H1 (cell line): ENCODE data around the gene NOS1AP. TPM values are rescaled to one million over a fixed set of nuclear protein-coding genes. Genes with fewer than 3 reads are reported as not detected.

ENCODE experiments used
- CTCF ChIA-PET: fragments of 300-600 bp; sonication (Branson Sonifier 250); formaldehyde crosslinking; loops from one replicate; lab custom pipeline; 2021; ENCODE audit not compliant: partially characterized antibody; lab: Charles Lee
- POLR2A ChIA-PET: fragments of 300-600 bp; sonication (Branson Sonifier 250); formaldehyde crosslinking; loops from one replicate; lab custom pipeline; 2021; ENCODE audit warnings: inconsistent platforms; ENCODE audit not compliant: partially characterized antibody; lab: Charles Lee
- DNase-seq, 2 experiments: peaks; one replicate each; pipeline versions ENCODE4 v3.0.0 to v3.0.0-alpha.2; 2010 to 2022; ENCODE audit warnings: low spot score in 2 of 2, low read depth in 1 of 2, mixed read lengths in 1 of 2
- FAIRE-seq: peaks from 2 replicates; lab custom pipeline; 2011; peaks lifted over from hg19 to GRCh38; lab: Jason Lieb, UNC
- H2AFZ ChIP-seq: 2 replicates; pipeline ENCODE4 v1.8.1; 2012; ENCODE audit warnings: low read length, inconsistent platforms
- H2AK5ac ChIP-seq: 2 replicates; pipeline ENCODE4 v1.6.1; 2013; ENCODE audit warnings: low read depth, low read length
- H2BK120ac ChIP-seq: replicated peaks from 2 replicates; pipeline ENCODE3; 2013; ENCODE audit warnings: low read depth, low read length, inconsistent platforms
- H2BK12ac ChIP-seq: 2 replicates; pipeline ENCODE4 v1.6.1; 2013; ENCODE audit warnings: low read depth, low read length
- H2BK15ac ChIP-seq: 2 replicates; pipeline ENCODE4 v1.6.1; 2013; ENCODE audit warnings: low read length
- H2BK20ac ChIP-seq: 2 replicates; pipeline ENCODE4 v1.6.1; 2013; ENCODE audit warnings: low read length
- H2BK5ac ChIP-seq: 2 replicates; pipeline ENCODE4 v1.6.1; 2013; ENCODE audit warnings: low read depth, low read length
- H3K14ac ChIP-seq: 2 replicates; pipeline ENCODE4 v1.6.1; 2013; ENCODE audit warnings: inconsistent platforms; ENCODE audit not compliant: insufficient read length
- H3K18ac ChIP-seq: 2 replicates; pipeline ENCODE4 v1.6.1; 2013; ENCODE audit warnings: low read length; ENCODE audit errors: extremely low read depth
- H3K23ac ChIP-seq: 2 replicates; pipeline ENCODE4 v1.6.1; 2013; ENCODE audit warnings: inconsistent platforms; ENCODE audit not compliant: insufficient read length
- H3K23me2 ChIP-seq: 2 replicates; pipeline ENCODE4 v1.6.1; 2013; ENCODE audit warnings: low read depth, low read length
- H3K27ac ChIP-seq: 2 replicates; pipeline ENCODE4 v1.6.1; 2011; ENCODE audit warnings: low read depth, low read length, inconsistent platforms
- H3K27me3 ChIP-seq, 4 experiments: replicated peaks in 1 of 4; 1 replicate in 1 of 4; 2 replicates in 3 of 4; pipeline versions ENCODE4 v1.6.1 to v1.8.1; 2011 to 2013; ENCODE audit warnings: low read length in 3 of 4, mild to moderate bottlenecking in 3 of 4, inconsistent platforms in 2 of 4, mixed read lengths in 2 of 4, moderate library complexity in 1 of 4; ENCODE audit not compliant: control insufficient read depth in 3 of 4, insufficient read depth in 3 of 4; ENCODE audit errors: extremely low read depth in 1 of 4
- H3K36me3 ChIP-seq, 4 experiments: 2 replicates each; pipeline versions ENCODE4 v1.6.1 to v1.8.1; 2011 to 2013; ENCODE audit warnings: mild to moderate bottlenecking in 4 of 4, low read length in 3 of 4, moderate library complexity in 2 of 4, control low read depth in 1 of 4, inconsistent platforms in 1 of 4; ENCODE audit not compliant: insufficient read depth in 4 of 4, control insufficient read depth in 2 of 4
- H3K4ac ChIP-seq: replicated peaks from 2 replicates; pipeline ENCODE3; 2013; ENCODE audit warnings: low read length, low read depth, mixed read lengths, inconsistent platforms; ENCODE audit not compliant: insufficient read length
- H3K4me1 ChIP-seq, 4 experiments: replicated peaks in 1 of 4; 1 replicate in 1 of 4; 2 replicates in 3 of 4; pipeline versions ENCODE4 v1.6.1 to v1.8.1; 2011 to 2013; ENCODE audit warnings: low read length in 3 of 4, inconsistent platforms in 2 of 4, mixed read lengths in 1 of 4; ENCODE audit not compliant: insufficient read depth in 4 of 4, control insufficient read depth in 3 of 4
- H3K4me2 ChIP-seq, 2 experiments: 2 replicates each; pipeline versions ENCODE4 v1.6.1 to v1.8.1; 2011 to 2013; ENCODE audit warnings: low read depth in 2 of 2, low read length in 2 of 2, control low read depth in 1 of 2, inconsistent platforms in 1 of 2, mild to moderate bottlenecking in 1 of 2; ENCODE audit not compliant: insufficient read depth in 1 of 2
- H3K4me3 ChIP-seq, 4 experiments: fragments of 200-600, 300-600 bp in 1 of 4; sonication (generic), shearing (Covaris generic), sonication (Bioruptor Twin) in 1 of 4; 2 replicates each; pipeline versions ENCODE4 v1.5.1 to v1.8.1; 2011 to 2016; ENCODE audit warnings: low read length in 4 of 4, low read depth in 3 of 4, control low read depth in 2 of 4, inconsistent platforms in 2 of 4, mild to moderate bottlenecking in 2 of 4, mixed read lengths in 1 of 4, moderate library complexity in 1 of 4; ENCODE audit not compliant: insufficient read depth in 2 of 4; ENCODE audit errors: extremely low read depth in 1 of 4
- H3K56ac ChIP-seq: replicated peaks from 2 replicates; pipeline ENCODE3; 2013; ENCODE audit warnings: low read depth, mild to moderate bottlenecking, mixed read lengths, low read length, inconsistent platforms; ENCODE audit not compliant: insufficient read length
- H3K79me1 ChIP-seq: 2 replicates; pipeline ENCODE4 v1.6.1; 2013; ENCODE audit warnings: low read depth, low read length, control low read depth
- H3K79me2 ChIP-seq, 2 experiments: 2 replicates each; pipeline versions ENCODE4 v1.6.1 to v1.8.1; 2012 to 2013; ENCODE audit warnings: low read length in 2 of 2, mild to moderate bottlenecking in 2 of 2, inconsistent platforms in 1 of 2; ENCODE audit not compliant: insufficient read depth in 2 of 2, control insufficient read depth in 1 of 2
- H3K9ac ChIP-seq, 4 experiments: replicated peaks in 1 of 4; 1 replicate in 1 of 4; 2 replicates in 3 of 4; pipeline versions ENCODE4 v1.6.1 to v1.8.1; 2011 to 2013; ENCODE audit warnings: low read depth in 3 of 4, low read length in 3 of 4, control low read depth in 2 of 4, mild to moderate bottlenecking in 2 of 4, moderate library complexity in 2 of 4, inconsistent platforms in 1 of 4; ENCODE audit errors: extremely low read depth in 1 of 4
- H3K9me3 ChIP-seq, 2 experiments: 2 replicates each; pipeline versions ENCODE4 v1.6.1 to v1.8.1; 2012 to 2013; ENCODE audit warnings: mild to moderate bottlenecking in 2 of 2, moderate library complexity in 2 of 2, control low read depth in 1 of 2, inconsistent platforms in 1 of 2, low read depth in 1 of 2, low read length in 1 of 2, mixed read lengths in 1 of 2; ENCODE audit not compliant: insufficient read depth in 2 of 2
- H4K20me1 ChIP-seq, 2 experiments: replicated peaks in 1 of 2; 2 replicates each; pipeline versions ENCODE3 to v1.8.1; 2011 to 2013; ENCODE audit warnings: inconsistent platforms in 2 of 2, low read length in 2 of 2, mild to moderate bottlenecking in 1 of 2; ENCODE audit not compliant: insufficient read depth in 2 of 2, control insufficient read depth in 1 of 2
- H4K5ac ChIP-seq: 2 replicates; pipeline ENCODE4 v1.6.1; 2013; ENCODE audit warnings: low read length, low read depth, mixed read lengths, inconsistent platforms; ENCODE audit not compliant: insufficient read length
- H4K8ac ChIP-seq: 2 replicates; pipeline ENCODE4 v1.8.0; 2013; ENCODE audit warnings: mild to moderate bottlenecking, moderate library complexity, low read length, inconsistent platforms; ENCODE audit not compliant: insufficient read depth; ENCODE audit errors: extremely low read depth
- H4K91ac ChIP-seq: replicated peaks from 2 replicates; pipeline ENCODE3; 2013; ENCODE audit warnings: low read length, mixed read lengths, inconsistent platforms; ENCODE audit not compliant: insufficient read length
- BCL11A ChIP-seq, 2 experiments: IDR thresholded peaks; one replicate each; pipeline ENCODE4 v1.6.1; 2011; ENCODE audit warnings: low read depth in 2 of 2, low read length in 2 of 2, mild to moderate bottlenecking in 2 of 2
- CREB1 ChIP-seq: IDR thresholded peaks from 2 replicates; pipeline ENCODE4 v1.6.1; 2012; ENCODE audit warnings: inconsistent platforms
- PHF8 ChIP-seq: fragments of 200-600 bp; sonication (generic); conservative IDR thresholded peaks from 2 replicates; pipeline ENCODE4 v1.7.1; 2012; ENCODE audit warnings: low read depth, mild to moderate bottlenecking, inconsistent platforms, low read length, moderate library complexity
- RFX5 ChIP-seq: IDR thresholded peaks from 2 replicates; pipeline ENCODE4 v1.6.1; 2011; ENCODE audit warnings: low read depth, low read length, improper control_type of control experiment, borderline replicate concordance
- SP1 ChIP-seq: IDR thresholded peaks from 2 replicates; pipeline ENCODE4 v1.6.1; 2011; ENCODE audit warnings: low read depth, low read length
- WGBS, 2 experiments: shearing (Covaris generic) in 1 of 2; methylation state at CpG; one replicate each; pipeline versions ENCODE4 v1.1.6 to v1.1.7; 2013 to 2015; ENCODE audit warnings: low lambda C conversion rate in 2 of 2, mixed read lengths in 2 of 2, inconsistent platforms in 1 of 2, low coverage in 1 of 2, missing lambda C conversion rate in 1 of 2; ENCODE audit not compliant: insufficient replicate concordance in 2 of 2, insufficient coverage in 1 of 2, insufficient read length in 1 of 2; ENCODE audit errors: extremely low coverage in 1 of 2, missing lambda C conversion rate in 1 of 2; 5-methylcytosine and 5-hydroxymethylcytosine counted together
- polyA plus RNA-seq, 7 experiments: library from polyadenylated mRNA; depleted of rRNA in 3 of 7; stranded (reverse) in 5 of 7; unstranded in 2 of 7; fragments of >200 nt in 5 of 7; fragments of 200-250 nt in 2 of 7; gene quantifications; 1 replicate in 5 of 7; 2 replicates in 1 of 7; 4 replicates in 1 of 7; pipeline versions ENCODE4 v1.2.1 to v1.2.3, GENCODE V29; 2011 to 2013; ENCODE audit warnings: missing spikeins in 2 of 7, mixed read lengths in 2 of 7
- total RNA-seq: library from RNA; stranded (reverse); fragmentation: NEBNext Ultra II Directional; extraction: Animal tissue kit (Norgen Biotek cat#: 25700); gene quantifications from 2 replicates; pipeline ENCODE4 v1.2.1, GENCODE V29; 2021
- TF ChIP-seq, protein P1 (sequence below): IDR thresholded peaks from 2 replicates; pipeline ENCODE4 v1.6.1; 2011; ENCODE audit warnings: low read depth, mild to moderate bottlenecking, low read length; ENCODE audit not compliant: insufficient read depth

The NOS1AP gene
- total and polyA plus RNA-seq, 2 of the 8 experiments (the other 6 are each of a cell fraction or from before 2014, with no cell fraction given), result 2.4 to 12.1 TPM

DNA sequence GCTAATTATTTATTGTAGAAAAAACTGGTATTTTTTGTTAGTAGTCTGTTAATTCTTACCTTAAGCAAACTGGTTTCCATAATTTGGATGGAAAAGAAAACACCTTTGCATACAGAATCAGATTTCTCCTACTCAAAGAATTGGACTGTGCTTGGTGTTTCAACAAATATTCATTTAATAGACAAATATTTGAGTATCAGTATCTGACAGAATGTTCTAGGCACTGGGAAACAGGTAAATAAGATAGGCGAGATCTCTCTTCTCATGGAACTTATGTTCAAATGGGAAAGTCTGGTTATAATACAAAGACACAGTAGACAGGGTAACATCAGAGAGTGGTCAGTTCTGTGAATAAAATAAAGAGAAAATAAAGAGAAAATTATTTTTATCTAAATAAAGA lies 119.9 kb downstream of the NOS1AP start:
- H3K4ac ChIP-seq, result no peak overlapping the region
- H3K4me2 ChIP-seq, result no peak overlapping the region
- H2BK20ac ChIP-seq, result no peak overlapping the region
- H2BK12ac ChIP-seq, result no peak overlapping the region
- no peak overlapping the region for H4K8ac ChIP-seq
- H3K18ac ChIP-seq, result no peak overlapping the region
- H3K23me2 ChIP-seq, result no peaks in the 10 kb centered on the region
- CTCF ChIA-PET, result no interaction called here
- H2AK5ac ChIP-seq, result no peak overlapping the region
- H4K91ac ChIP-seq, result no peak overlapping the region
- no peak overlapping the region for H3K23ac ChIP-seq
- no peak overlapping the region for H2BK5ac ChIP-seq
- no peak overlapping the region for H4K5ac ChIP-seq
- H3K56ac ChIP-seq, result no peak overlapping the region
- H3K27ac ChIP-seq, result no peak overlapping the region
- 92% methylated on average over 1 of the region's 1 CpG; no CpG with 5 or more reads in 1 of the 2 experiments for WGBS, 2 experiments
- POLR2A ChIA-PET, result interaction anchor here (0.7 kb wide), 1 partner anchor 119 kb away, joined by 3 read pairs; the partner anchor contains the start of gene NOS1AP
- H4K20me1 ChIP-seq, result no peaks in the 10 kb centered on the region
- no peak overlapping the region for H2BK120ac ChIP-seq
- no peaks in the 10 kb centered on the region for H3K27me3 ChIP-seq
- H2BK15ac ChIP-seq, result no peak overlapping the region
- TF ChIP-seq RFX5 (no peak), BCL11A (IDR thresholded peaks at IDR 0.05; ENCODE audit: low read depth in 2 of 2, low read length in 2 of 2) (no peak), PHF8 (no peak), SP1 (no peak), CREB1 (no peak)
- TF ChIP-seq, protein P1, sequence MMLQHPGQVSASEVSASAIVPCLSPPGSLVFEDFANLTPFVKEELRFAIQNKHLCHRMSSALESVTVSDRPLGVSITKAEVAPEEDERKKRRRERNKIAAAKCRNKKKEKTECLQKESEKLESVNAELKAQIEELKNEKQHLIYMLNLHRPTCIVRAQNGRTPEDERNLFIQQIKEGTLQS, result no peak
- no peaks in the 10 kb centered on the region for H3K79me1 ChIP-seq
- peaks cover 0 to 5% (median 2%) of the 10 kb centered on the region in 4 experiments; a peak in 1 of 7 replicates for H3K4me1 ChIP-seq
- peaks cover 0 to 3% of the 10 kb centered on the region in 2 experiments; a peak in 1 of 4 replicates for H3K9me3 ChIP-seq
- no peak for DNase-seq
- FAIRE-seq, result no peak
- H3K9ac ChIP-seq, result no peak overlapping the region
- no peak overlapping the region for H3K14ac ChIP-seq
- no peaks in the 10 kb centered on the region for H3K36me3 ChIP-seq
- peaks cover 0 to 15% of the 10 kb centered on the region in 2 experiments; a peak in 1 of 4 replicates for H3K79me2 ChIP-seq
- H3K4me3 ChIP-seq, result no peak overlapping the region
- H2AFZ ChIP-seq, result no peak overlapping the region
